Adipocyte (in vitro differentiated cells): ENCODE data around the gene CPED1.
A peak's percentile ranks its signal among the peaks of the same experiment; 100 is the strongest.

ENCODE experiments used
- DNase-seq: peaks from one replicate; pipeline ENCODE4 v3.0.0-alpha.2; 2015; ENCODE audit warnings: low read depth
- H3K27me3 ChIP-seq: replicated peaks from 2 replicates; pipeline ENCODE4 v1.7.0; 2013; ENCODE audit warnings: mild to moderate bottlenecking, low read length, moderate library complexity; ENCODE audit not compliant: control insufficient read depth, insufficient read depth
- H3K36me3 ChIP-seq: 2 replicates; pipeline ENCODE4 v1.7.0; 2013; ENCODE audit warnings: low read length, mild to moderate bottlenecking, moderate library complexity; ENCODE audit not compliant: control insufficient read depth, insufficient read depth, severe bottlenecking
- H3K4me1 ChIP-seq: 2 replicates; pipeline ENCODE4 v1.7.0; 2013; ENCODE audit warnings: mild to moderate bottlenecking, low read length, moderate library complexity; ENCODE audit not compliant: control insufficient read depth, insufficient read depth
- H3K4me3 ChIP-seq: 2 replicates; pipeline ENCODE4 v1.7.0; 2013; ENCODE audit warnings: mild to moderate bottlenecking, low read length, moderate library complexity
- H3K9ac ChIP-seq: 2 replicates; pipeline ENCODE4 v1.7.0; 2013; ENCODE audit warnings: mild to moderate bottlenecking, low read length, moderate library complexity
- H3K9me3 ChIP-seq: 2 replicates; pipeline ENCODE4 v1.7.0; 2013; ENCODE audit warnings: mild to moderate bottlenecking, low read length, moderate library complexity; ENCODE audit not compliant: control insufficient read depth

CPED1 gene

DNA sequence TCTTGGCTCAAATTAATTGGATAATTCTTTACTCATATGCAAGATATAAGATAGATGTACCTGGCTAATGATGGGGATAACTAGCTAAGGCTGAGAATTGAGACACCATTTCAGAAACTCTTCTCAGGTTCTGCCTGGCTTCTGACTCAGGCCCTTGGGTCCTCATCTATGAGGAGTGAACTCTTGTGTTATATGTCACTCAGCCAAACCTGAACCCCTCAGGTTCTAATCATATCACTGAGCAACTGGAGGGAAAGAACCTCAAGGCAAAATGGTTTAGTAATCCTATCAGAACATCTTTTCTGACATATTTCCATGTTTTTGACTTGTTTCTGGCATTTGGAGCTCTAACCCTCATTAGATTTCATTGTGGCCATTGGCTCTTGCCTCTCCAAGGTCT, 100.4 kb downstream of the CPED1 start:
- Histone ChIP-seq H3K4me3 (no peak overlapping the region), H3K9me3 (no peaks in the 10 kb centered on the region), H3K27me3 (no peaks in the 10 kb centered on the region)

DNA sequence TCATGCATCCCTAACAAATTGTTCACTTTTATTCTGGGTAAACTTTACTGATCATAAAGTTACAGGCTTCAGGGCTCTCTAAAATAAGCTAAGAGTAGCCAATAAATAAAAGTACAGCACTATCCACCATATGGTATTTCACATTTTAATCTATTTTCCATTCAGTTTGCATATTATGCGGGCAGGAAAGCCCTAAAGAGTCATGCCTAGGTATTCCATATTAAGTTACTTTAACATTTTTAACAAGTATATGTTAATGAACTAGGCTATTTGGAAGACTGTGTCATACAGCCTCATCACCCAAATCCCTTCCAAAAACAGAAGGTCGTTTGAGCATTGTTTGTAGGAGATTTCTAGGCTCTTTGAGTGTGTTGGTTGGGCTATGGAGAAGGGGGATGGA, 106.3 kb downstream of the CPED1 start:
- Histone ChIP-seq H3K36me3 (peaks cover under 1% of the 10 kb centered on the region), H3K27me3 (no peaks in the 10 kb centered on the region), H3K9me3 (no peaks in the 10 kb centered on the region), H3K4me1 (no peaks in the 10 kb centered on the region), H3K9ac (no peak overlapping the region), H3K4me3 (no peak overlapping the region)
- DNase-seq: no peak

More for the DNA sequence above, 100.4 kb downstream of the CPED1 start:
- no peak for DNase-seq
- H3K9ac ChIP-seq: no peak overlapping the region
- H3K36me3 ChIP-seq: no peaks in the 10 kb centered on the region
- peaks cover 36% of the 10 kb centered on the region for H3K4me1 ChIP-seq

DNA sequence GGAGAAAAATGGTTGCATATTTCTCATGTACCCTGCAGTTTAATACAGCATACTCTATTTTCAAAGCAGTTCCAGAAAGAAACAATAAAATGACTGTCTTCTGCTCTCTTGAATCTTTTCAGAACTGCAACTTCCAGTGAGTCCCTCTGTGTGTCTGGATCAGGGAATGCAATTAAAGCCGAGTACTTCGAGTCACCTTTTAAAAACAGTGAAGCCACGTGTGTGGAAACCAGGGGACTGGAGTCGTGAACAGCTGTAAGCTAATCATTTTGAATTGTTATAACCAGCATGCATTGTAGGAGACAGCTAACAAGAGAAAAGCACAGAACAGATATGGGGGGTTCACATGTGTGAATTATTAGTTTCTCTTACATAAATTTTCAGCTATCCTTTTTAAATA, 109.1 kb downstream of the CPED1 start:
- H3K9ac ChIP-seq: no peak overlapping the region
- H3K4me3 ChIP-seq: no peak overlapping the region
- H3K4me1 ChIP-seq: no peaks in the 10 kb centered on the region
- no peak for DNase-seq
- no peaks in the 10 kb centered on the region for H3K27me3 ChIP-seq
- peaks cover 17% of the 10 kb centered on the region for H3K36me3 ChIP-seq
- H3K9me3 ChIP-seq: no peaks in the 10 kb centered on the region

DNA sequence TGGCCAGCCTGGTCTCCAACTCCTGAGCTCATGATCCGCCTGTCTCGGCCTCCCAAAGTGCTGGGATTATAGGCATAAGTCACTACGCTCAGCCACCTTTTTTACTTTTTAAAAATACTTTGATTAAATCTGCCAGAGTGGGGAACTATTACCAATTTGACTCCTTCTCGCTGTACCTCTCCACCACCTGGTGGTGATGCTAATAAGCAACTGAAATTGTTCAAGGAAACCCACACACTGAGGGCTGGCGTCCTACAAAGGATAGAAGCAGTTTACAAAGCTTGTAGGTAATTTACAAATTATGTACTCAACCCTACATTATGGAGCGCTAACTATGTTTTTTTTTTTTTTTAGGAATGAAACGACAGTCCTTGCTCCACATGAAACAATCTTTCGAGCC, 111.1 kb downstream of the CPED1 start:
- H3K9ac ChIP-seq: no peak overlapping the region
- H3K27me3 ChIP-seq: no peaks in the 10 kb centered on the region
- H3K36me3 ChIP-seq: peaks cover 17% of the 10 kb centered on the region
- H3K9me3 ChIP-seq: no peaks in the 10 kb centered on the region
- no peaks in the 10 kb centered on the region for H3K4me1 ChIP-seq
- DNase-seq: no peak
- H3K4me3 ChIP-seq: no peak overlapping the region

DNA sequence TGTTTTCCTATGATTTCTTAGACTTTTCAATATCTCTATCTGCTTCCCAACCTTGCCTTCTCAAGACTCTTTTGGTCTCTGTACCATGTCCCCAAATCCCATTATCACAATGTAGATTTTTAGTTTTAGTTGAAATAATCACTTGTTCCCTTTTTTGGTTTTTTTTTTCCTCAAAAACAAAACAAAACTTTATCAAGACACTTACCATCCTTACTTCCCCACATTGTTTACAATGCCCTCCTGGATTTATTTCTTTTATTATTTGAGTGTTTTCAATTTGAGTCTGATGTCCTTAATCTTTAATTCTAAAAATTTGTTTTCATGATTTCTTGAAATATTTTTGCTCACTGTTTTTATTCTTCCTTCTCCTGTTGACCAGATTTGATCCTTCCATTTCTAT, 112.6 kb downstream of the CPED1 start:
- H3K27me3 ChIP-seq: no peaks in the 10 kb centered on the region
- no peak overlapping the region for H3K4me3 ChIP-seq
- peaks cover 6% of the 10 kb centered on the region for H3K4me1 ChIP-seq
- no peak overlapping the region for H3K9ac ChIP-seq
- H3K36me3 ChIP-seq: peaks cover 17% of the 10 kb centered on the region
- no peaks in the 10 kb centered on the region for H3K9me3 ChIP-seq
- DNase-seq: no peak

DNA sequence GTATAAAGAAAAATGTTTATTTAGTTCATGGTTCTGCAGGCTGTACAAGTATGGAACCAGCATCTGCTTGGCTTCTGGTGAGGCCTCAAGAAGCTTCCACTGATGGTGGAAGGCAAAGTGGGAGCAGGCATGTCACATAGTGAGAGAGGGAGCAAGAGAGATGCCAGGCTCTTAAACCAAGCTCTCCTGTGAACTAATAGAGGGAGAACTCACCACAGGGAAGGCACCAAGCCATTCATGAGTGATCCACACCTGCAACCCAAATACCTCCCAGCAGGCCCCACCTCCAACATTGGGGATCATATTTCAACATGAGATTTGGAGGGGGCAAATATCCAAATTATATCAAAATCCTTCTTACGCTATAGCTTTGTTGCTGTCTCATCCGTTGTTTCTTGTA, 113.1 kb downstream of the CPED1 start:
- DNase-seq: no peak

DNA sequence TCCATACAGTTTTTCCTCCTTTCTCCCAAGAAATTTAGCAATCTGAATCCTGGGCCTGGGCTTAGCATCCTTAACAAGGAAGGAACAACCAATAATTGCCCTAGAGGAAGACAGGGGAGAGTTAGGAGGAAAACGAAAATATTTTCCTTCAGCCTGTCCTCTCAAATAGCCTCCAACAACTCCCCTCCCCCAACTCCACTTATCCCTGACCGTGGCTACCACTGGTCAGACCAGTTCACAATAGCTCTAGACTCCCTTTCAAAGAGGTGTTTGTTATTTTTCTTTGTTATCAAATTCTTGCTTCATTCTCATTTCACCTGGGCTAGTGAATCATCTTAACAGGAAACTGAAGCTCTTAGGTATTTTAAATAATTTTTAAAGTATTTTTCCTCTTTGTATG, 114.1 kb downstream of the CPED1 start:
- H3K4me3 ChIP-seq: no peak overlapping the region
- DNase-seq: no peak
- peaks cover 17% of the 10 kb centered on the region for H3K36me3 ChIP-seq
- peaks cover 6% of the 10 kb centered on the region for H3K4me1 ChIP-seq
- H3K27me3 ChIP-seq: no peaks in the 10 kb centered on the region
- H3K9me3 ChIP-seq: no peaks in the 10 kb centered on the region
- H3K9ac ChIP-seq: no peak overlapping the region

More for the DNA sequence above, 113.1 kb downstream of the CPED1 start:
- Histone ChIP-seq H3K36me3 (peaks cover 17% of the 10 kb centered on the region), H3K4me3 (no peak overlapping the region), H3K9me3 (no peaks in the 10 kb centered on the region), H3K9ac (no peak overlapping the region), H3K27me3 (no peaks in the 10 kb centered on the region), H3K4me1 (peaks cover 6% of the 10 kb centered on the region)

DNA sequence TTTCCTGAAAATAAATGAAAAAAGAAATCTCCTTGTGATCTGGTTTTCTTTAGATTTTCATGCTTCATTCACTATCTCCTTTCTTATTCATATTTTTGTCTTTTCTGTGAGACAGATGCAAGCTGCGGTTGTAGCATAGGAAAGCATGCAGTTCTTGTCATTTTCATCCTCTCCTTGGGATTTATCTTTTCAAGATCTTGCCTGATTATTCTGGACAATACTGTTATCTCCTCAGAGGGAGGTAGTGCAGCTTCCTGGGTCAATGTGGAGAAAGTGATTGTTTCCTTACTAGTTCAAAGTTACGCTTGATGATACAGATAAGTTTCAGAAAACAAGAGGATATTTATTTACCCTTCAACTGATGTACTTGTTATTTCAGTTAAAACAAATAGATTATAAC, 114.6 kb downstream of the CPED1 start:
- no peak overlapping the region for H3K9ac ChIP-seq
- H3K9me3 ChIP-seq: no peaks in the 10 kb centered on the region
- H3K36me3 ChIP-seq: peaks cover 17% of the 10 kb centered on the region
- no peak for DNase-seq
- no peaks in the 10 kb centered on the region for H3K27me3 ChIP-seq
- peaks cover 8% of the 10 kb centered on the region for H3K4me1 ChIP-seq
- no peak overlapping the region for H3K4me3 ChIP-seq

DNA sequence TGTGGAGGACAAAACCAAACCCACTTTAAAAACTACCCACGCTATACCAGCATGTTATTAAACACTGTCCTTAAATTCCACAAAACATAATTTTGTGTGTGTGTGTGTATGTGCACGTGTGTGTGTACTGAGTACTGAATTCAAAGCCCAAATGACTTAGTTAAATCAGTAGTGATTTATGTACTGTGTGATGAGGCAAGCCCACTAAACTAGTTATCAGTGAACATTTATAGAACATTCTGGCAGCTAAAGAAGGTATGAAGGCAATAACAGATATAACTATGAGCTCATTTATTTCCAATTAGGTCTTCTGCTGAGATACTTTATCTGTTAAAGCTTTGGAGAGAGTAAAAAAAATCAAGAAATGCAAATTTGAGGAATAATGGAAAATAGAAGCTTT, 115.1 kb downstream of the CPED1 start:
- Histone ChIP-seq H3K36me3 (peaks cover 17% of the 10 kb centered on the region), H3K9ac (no peak overlapping the region), H3K9me3 (no peaks in the 10 kb centered on the region), H3K4me1 (peaks cover 8% of the 10 kb centered on the region), H3K4me3 (no peak overlapping the region), H3K27me3 (no peaks in the 10 kb centered on the region)
- DNase-seq: no peak

DNA sequence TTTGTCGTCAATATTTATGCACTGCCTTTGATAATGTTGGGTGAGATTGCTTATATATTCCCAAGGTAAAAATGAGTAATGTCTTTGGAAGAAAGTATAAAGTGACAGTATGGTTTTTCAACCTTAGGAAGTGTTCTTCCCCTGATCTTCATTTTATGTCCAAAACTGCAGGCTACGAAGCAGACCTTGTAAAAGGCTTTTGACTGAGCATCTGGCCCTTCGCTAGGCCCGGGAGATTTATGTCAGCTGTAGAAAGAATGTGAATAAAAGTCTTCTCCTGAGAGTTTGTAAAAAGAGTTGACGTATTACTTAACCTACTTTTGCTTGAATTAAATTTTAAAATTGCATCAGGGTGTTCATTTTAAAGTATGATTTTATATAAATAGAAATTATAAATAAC, 116.8 kb downstream of the CPED1 start:
- Histone ChIP-seq H3K4me1 (peaks cover 8% of the 10 kb centered on the region), H3K9me3 (no peaks in the 10 kb centered on the region), H3K36me3 (peaks cover 12% of the 10 kb centered on the region), H3K4me3 (no peak overlapping the region), H3K27me3 (no peaks in the 10 kb centered on the region), H3K9ac (no peak overlapping the region)
- no peak for DNase-seq

DNA sequence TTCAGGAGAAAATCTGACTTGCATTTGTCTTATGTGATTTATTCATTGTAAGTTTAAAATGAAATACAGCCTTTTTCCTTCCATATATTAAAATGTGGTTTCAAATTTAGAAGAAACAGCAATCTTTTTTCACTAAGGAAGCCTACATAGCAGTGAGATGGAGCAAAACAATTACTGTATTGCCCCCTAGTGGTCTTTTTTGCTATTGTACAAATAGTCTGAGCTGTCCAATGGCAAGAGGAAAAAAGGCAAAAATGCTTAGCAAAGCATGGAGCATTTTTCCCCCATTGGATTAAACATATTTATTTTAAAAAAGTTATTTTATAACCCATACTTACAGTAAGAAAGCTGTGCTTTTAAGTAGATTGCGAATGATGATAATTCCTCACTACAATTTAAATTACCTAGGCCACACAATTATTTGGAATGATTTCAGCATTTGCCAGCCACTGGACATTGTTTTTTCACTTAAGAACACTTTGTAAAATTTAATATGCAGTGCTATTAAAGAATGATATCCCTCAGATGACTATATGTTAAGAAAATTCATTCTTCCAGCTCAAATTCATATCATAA, 119.5 kb downstream of the CPED1 start:
- no peaks in the 10 kb centered on the region for H3K27me3 ChIP-seq

DNA sequence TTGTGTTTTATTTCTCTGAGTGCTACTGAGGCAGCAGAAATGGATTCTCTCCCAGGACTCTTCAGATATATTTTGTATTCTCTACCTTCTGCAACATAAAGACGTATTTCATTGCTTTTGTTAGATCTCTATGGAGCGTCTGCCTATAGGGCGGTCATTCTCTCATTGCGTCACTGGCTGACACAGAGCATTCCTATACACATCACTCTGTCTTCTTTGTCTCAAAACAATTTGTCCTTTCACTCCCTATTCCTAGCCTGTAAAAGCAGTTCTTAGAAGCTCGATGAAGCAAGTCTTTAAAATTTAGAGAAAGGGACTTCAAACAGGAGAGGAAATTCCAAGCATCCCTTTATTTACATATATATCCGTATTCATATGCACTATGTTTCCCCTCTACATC, 120.6 kb downstream of the CPED1 start:
- no peak for DNase-seq

More for the DNA sequence above, 119.5 kb downstream of the CPED1 start:
- Histone ChIP-seq H3K9ac (peak overlapping the region; percentile 42), H3K36me3 (no peaks in the 10 kb centered on the region), H3K9me3 (no peaks in the 10 kb centered on the region), H3K4me3 (no peak overlapping the region), H3K4me1 (peaks cover 8% of the 10 kb centered on the region)
- peak; percentile 93 for DNase-seq

More for the DNA sequence above, 120.6 kb downstream of the CPED1 start:
- peaks cover 8% of the 10 kb centered on the region for H3K4me1 ChIP-seq
- H3K9ac ChIP-seq: no peak overlapping the region
- H3K9me3 ChIP-seq: no peaks in the 10 kb centered on the region
- no peaks in the 10 kb centered on the region for H3K27me3 ChIP-seq
- H3K36me3 ChIP-seq: no peaks in the 10 kb centered on the region
- H3K4me3 ChIP-seq: no peak overlapping the region
